GM23248 (cell line): ENCODE measurements around the gene ADGRL3.

ENCODE experiments used
- EZH2 ChIP-seq: fragments of 200-600 bp; sonication (generic); IDR thresholded peaks from 2 replicates; pipeline ENCODE4 v1.6.1; 2018; ENCODE audit warnings: antibody characterized with exemption, mild to moderate bottlenecking; ENCODE audit not compliant: insufficient read depth, poor library complexity, severe bottlenecking
- EZH2phosphoT487 ChIP-seq: fragments of 200-600 bp; sonication (generic); IDR thresholded peaks from 2 replicates; pipeline ENCODE4 v1.6.1; 2018; ENCODE audit warnings: antibody characterized with exemption, moderate library complexity, mild to moderate bottlenecking, low read depth; ENCODE audit not compliant: insufficient read depth

DNA sequence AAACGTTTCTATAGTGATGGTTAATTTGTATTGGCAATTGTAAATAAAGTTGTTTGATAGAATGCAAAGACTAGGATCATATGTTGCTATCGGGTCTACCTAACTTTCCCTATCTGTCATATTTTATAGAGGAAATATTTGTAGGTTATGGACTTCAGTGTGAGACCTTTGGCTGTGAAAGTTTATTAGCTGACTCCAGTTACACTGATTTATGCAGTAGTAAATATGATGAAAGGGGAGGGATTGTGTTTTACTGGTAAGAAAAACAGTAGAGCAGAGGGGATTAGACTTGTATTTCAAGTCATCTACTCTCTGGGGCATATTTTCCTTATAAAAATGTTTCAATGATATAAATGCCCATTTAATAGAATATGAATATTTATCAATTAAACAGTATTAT, 43.8 kb downstream of the ADGRL3 start:
- TF ChIP-seq EZH2 (no peak), EZH2phosphoT487 (no peak)
